ENCODE data around the gene ZNF358. TPM values are rescaled to one million over a fixed set of nuclear protein-coding genes. Genes with fewer than 3 reads are reported as not detected.

Gene ZNF358
- total and polyA plus RNA-seq, 10 of the 15 experiments (the other 5 are each of a cell fraction or from before 2014, with no cell fraction given) = 0.09 to 6.3 (median 1.9) TPM; not detected in 1

GRCh38 chr19:7560255-7560654, 44.4 kb downstream of the ZNF358 start:
- ChIA-PET POLR2A (no interaction called here), SMC1A (ENCODE audit: uncharacterized antibody, unreplicated experiment) (no interaction called here), CTCF (no interaction called here), RAD21 (ENCODE audit: unreplicated experiment) (no interaction called here)
- H3K4me2 ChIP-seq (ENCODE audit: control insufficient read depth, insufficient read depth) = no peak overlapping the region
- 40% methylated on average over 2 of the region's 2 CpGs for WGBS (ENCODE audit: insufficient coverage, insufficient replicate concordance, low lambda C conversion rate, missing lambda C conversion rate)
- H3K27ac ChIP-seq (ENCODE audit: control insufficient read depth, insufficient read depth) = no peak overlapping the region
- no peaks in the 10 kb centered on the region for H3K79me2 ChIP-seq (ENCODE audit: control insufficient read depth, insufficient read depth, low read length)
- H3K4me1 ChIP-seq (ENCODE audit: control insufficient read depth, insufficient read depth, low read length) = no peaks in the 10 kb centered on the region
- FAIRE-seq (no peak), DNase-seq (ENCODE audit: low read depth, low spot score) (no peak), ATAC-seq (no peak)
- no peaks in the 10 kb centered on the region for H3K27me3 ChIP-seq (replicated peaks in 1 of 2; ENCODE audit: control insufficient read depth in 2 of 2, insufficient read depth in 2 of 2, low read length in 1 of 2)
- H3K9ac ChIP-seq (ENCODE audit: control insufficient read depth, insufficient read depth, low read length) = no peak overlapping the region
- H3K4me3 ChIP-seq = no peak overlapping the region
- no peaks in the 10 kb centered on the region for H4K20me1 ChIP-seq (ENCODE audit: control insufficient read depth, insufficient read depth)
- peaks cover 7 to 9% of the 10 kb centered on the region in 2 experiments; a peak in 3 of 4 replicates for H3K36me3 ChIP-seq (ENCODE audit: control insufficient read depth in 2 of 2, insufficient read depth in 2 of 2, low read length in 1 of 2)
- TF ChIP-seq POLR2A (IDR thresholded peaks at IDR 0.05; ENCODE audit: low read depth, low read length) (peak; percentile 24; the same call in 1 of the 2 replicates), STAT3 (IDR thresholded peaks at IDR 0.05; ENCODE audit: low read depth, low read length) (no peak)
- intact Hi-C loops (cut with micrococcal nuclease; ENCODE audit: unreplicated experiment) (no loop called here), in situ Hi-C loops (cut with MboI) (no loop called here)
- no peaks in the 10 kb centered on the region; the same call in 2 of the 3 replicates for H3K9me3 ChIP-seq (replicated peaks; ENCODE audit: control insufficient read depth, insufficient read depth, low read length)
- no peak overlapping the region for H2AFZ ChIP-seq (ENCODE audit: control insufficient read depth, low read depth, low read length)
- no TSS peak for BruUV-seq (replicated peaks)

- ChIA-PET POLR2A (no interaction called here), RAD21 (ENCODE audit: unreplicated experiment) (no interaction called here), SMC1A (ENCODE audit: uncharacterized antibody, unreplicated experiment) (no interaction called here), CTCF (no interaction called here)
- no peaks in the 10 kb centered on the region for H4K20me1 ChIP-seq (ENCODE audit: control insufficient read depth, insufficient read depth)
- peaks cover 7 to 8% of the 10 kb centered on the region in 2 experiments; a peak in 3 of 4 replicates for H3K36me3 ChIP-seq (ENCODE audit: control insufficient read depth in 2 of 2, insufficient read depth in 2 of 2, low read length in 1 of 2)
- intact Hi-C loops (cut with micrococcal nuclease; ENCODE audit: unreplicated experiment) (no loop called here), in situ Hi-C loops (cut with MboI) (no loop called here)
- TF ChIP-seq SUZ12 (IDR thresholded peaks at IDR 0.05; ENCODE audit: unreplicated experiment) (no peak), SUPT20H (IDR thresholded peaks at IDR 0.05; ENCODE audit: borderline replicate concordance, control insufficient read depth, low read depth, low read length) (no peak), SREBF1 (IDR thresholded peaks at IDR 0.05; ENCODE audit: low read length) (no peak), POLR2AphosphoS5 (IDR thresholded peaks at IDR 0.05; ENCODE audit: low read length) (no peak), EZH2 (IDR thresholded peaks at IDR 0.05; ENCODE audit: borderline replicate concordance, control insufficient read depth, low read depth, low read length) (no peak), POLR2AphosphoS2 (IDR thresholded peaks at IDR 0.05; ENCODE audit: low read depth, low read length) (no peak), JUND (IDR thresholded peaks at IDR 0.05; ENCODE audit: low read depth, low read length) (no peak), ZBED1 (IDR thresholded peaks at IDR 0.05; ENCODE audit: borderline replicate concordance) (no peak)
- BruUV-seq (replicated peaks) = no TSS peak
- 95% methylated on average over 14 of the region's 17 CpGs for WGBS (ENCODE audit: insufficient coverage, insufficient replicate concordance, low lambda C conversion rate, missing lambda C conversion rate)
- H3K79me2 ChIP-seq (ENCODE audit: control insufficient read depth, insufficient read depth, low read length) = no peaks in the 10 kb centered on the region
- H3K4me2 ChIP-seq (ENCODE audit: control insufficient read depth, insufficient read depth) = no peak overlapping the region
- no peaks in the 10 kb centered on the region; the same call in 2 of the 3 replicates for H3K9me3 ChIP-seq (replicated peaks; ENCODE audit: control insufficient read depth, insufficient read depth, low read length)
- DNase-seq (ENCODE audit: low read depth, low spot score) (no peak), ATAC-seq (no peak), FAIRE-seq (no peak)
- no peak overlapping the region for H2AFZ ChIP-seq (ENCODE audit: control insufficient read depth, low read depth, low read length)
- no peak overlapping the region for H3K9ac ChIP-seq (ENCODE audit: control insufficient read depth, insufficient read depth, low read length)
- H3K4me1 ChIP-seq (ENCODE audit: control insufficient read depth, insufficient read depth, low read length) = no peaks in the 10 kb centered on the region
- H3K27me3 ChIP-seq (replicated peaks in 1 of 2; ENCODE audit: control insufficient read depth in 2 of 2, insufficient read depth in 2 of 2, low read length in 1 of 2) = no peaks in the 10 kb centered on the region
- no peak overlapping the region for H3K4me3 ChIP-seq
- no peak overlapping the region for H3K27ac ChIP-seq (ENCODE audit: control insufficient read depth, insufficient read depth)
These were observed 45.4 kb downstream of the ZNF358 start for GRCh38 chr19:7561325-7561724.

Data from GM12878 (cell line).